Suprapubic skin (tissue), 4 donors: ENCODE results near the gene ARHGAP40. TPM values are rescaled to one million over a fixed set of nuclear protein-coding genes. Genes with fewer than 3 reads are reported as not detected.

ENCODE experiments used
- DNase-seq, 2 donors: peaks; one replicate each; pipeline ENCODE4 v3.0.0-alpha.2; 2019; ENCODE audit warnings: low spot score in 2 of 2
- H3K27ac ChIP-seq: fragments of 200-600 bp; sonication (generic); one replicate; pipeline ENCODE4 v1.5.1; 2019
- H3K27me3 ChIP-seq: fragments of 200-600 bp; sonication (generic); one replicate; pipeline ENCODE4 v1.5.1; 2019
- H3K36me3 ChIP-seq: fragments of 200-600 bp; sonication (generic); one replicate; pipeline ENCODE4 v1.5.1; 2019
- H3K4me1 ChIP-seq: fragments of 200-600 bp; sonication (generic); one replicate; pipeline ENCODE4 v1.5.1; 2019
- H3K4me3 ChIP-seq: fragments of 200-600 bp; sonication (generic); one replicate; pipeline ENCODE4 v1.5.1; 2019; ENCODE audit warnings: mild to moderate bottlenecking
- H3K9me3 ChIP-seq: fragments of 200-600 bp; sonication (generic); one replicate; pipeline ENCODE4 v1.5.1; 2019
- EP300 ChIP-seq: sonication (generic); formaldehyde crosslinking; IDR thresholded peaks from one replicate; pipeline ENCODE4 v1.6.1; 2017; ENCODE audit warnings: antibody characterized with exemption
- POLR2A ChIP-seq, 2 donors: fragments of 450-650 bp; IDR thresholded peaks; one replicate each; pipeline ENCODE4 v1.6.1; 2017; ENCODE audit warnings: antibody characterized with exemption in 2 of 2, mild to moderate bottlenecking in 2 of 2, moderate library complexity in 2 of 2
- POLR2AphosphoS5 ChIP-seq, 3 donors: sonication (generic); formaldehyde crosslinking; IDR thresholded peaks; one replicate each; pipeline ENCODE4 v1.6.1; 2017; ENCODE audit warnings: antibody characterized with exemption in 3 of 3
- WGBS: methylation state at CpG from one replicate; pipeline ENCODE4 v1.1.5; 2018; 5-methylcytosine and 5-hydroxymethylcytosine counted together
- total RNA-seq, 4 donors: library from RNA; depleted of rRNA; stranded (reverse); fragments of >200 nt; gene quantifications; one replicate each; pipeline ENCODE4 v1.1.0, GENCODE V29; 2016
- TF ChIP-seq, protein P1 (sequence below), 2 donors: fragments of 200-600 bp in 1 of 2; fragments of 450-650 bp in 1 of 2; sonication (generic) in 1 of 2; IDR thresholded peaks; one replicate each; pipeline ENCODE4 v1.5.1; 2016 to 2019; ENCODE audit warnings: antibody characterized with exemption in 2 of 2, mild to moderate bottlenecking in 1 of 2, moderate library complexity in 1 of 2

Gene ARHGAP40
- total RNA-seq, 4 donors from 2014 or later: 30.2 to 139 (median 74.5) TPM

DNA sequence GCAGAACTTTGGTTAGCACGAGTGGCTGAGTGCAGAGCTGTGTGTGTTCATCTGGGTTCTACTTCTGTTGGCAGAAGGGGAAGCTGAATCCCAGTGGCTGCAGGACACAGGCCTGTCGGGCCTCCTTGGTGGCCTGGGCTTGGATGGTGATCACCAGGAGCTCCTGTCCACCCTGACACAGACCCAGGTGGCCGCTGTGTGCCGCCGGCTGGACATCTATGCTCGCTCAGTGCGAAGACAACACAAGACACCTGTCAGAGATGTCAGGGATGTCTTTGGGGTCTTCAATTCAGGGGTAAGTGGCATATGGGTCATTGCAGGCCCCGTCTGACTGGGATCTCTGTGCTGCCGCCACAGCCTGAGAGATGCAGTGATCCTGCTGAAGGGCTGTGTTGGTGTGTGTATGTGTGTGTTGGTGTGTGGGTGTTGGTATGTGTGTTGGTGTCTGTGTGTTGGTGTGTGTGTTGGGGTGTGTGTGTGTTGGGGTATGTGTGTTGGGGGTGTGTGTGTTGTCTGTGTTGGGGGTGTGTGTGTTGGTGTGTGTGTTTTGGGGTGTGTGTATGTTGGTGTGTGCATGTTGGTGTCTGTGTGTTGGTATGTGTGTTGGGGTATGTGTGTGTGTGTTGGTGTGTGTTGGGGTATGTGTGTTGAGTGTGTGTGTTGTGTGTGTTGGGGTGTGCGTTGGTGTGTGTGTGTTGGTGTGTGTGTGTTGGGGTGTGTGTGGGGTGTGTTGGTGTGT lies 25.5 kb downstream of the ARHGAP40 start:
- TF ChIP-seq POLR2A (IDR thresholded peaks at IDR 0.05): no peak
- no peak for TF ChIP-seq EP300
- no peak for TF ChIP-seq POLR2AphosphoS5 (IDR thresholded peaks at IDR 0.05)
- TF ChIP-seq, protein P1, sequence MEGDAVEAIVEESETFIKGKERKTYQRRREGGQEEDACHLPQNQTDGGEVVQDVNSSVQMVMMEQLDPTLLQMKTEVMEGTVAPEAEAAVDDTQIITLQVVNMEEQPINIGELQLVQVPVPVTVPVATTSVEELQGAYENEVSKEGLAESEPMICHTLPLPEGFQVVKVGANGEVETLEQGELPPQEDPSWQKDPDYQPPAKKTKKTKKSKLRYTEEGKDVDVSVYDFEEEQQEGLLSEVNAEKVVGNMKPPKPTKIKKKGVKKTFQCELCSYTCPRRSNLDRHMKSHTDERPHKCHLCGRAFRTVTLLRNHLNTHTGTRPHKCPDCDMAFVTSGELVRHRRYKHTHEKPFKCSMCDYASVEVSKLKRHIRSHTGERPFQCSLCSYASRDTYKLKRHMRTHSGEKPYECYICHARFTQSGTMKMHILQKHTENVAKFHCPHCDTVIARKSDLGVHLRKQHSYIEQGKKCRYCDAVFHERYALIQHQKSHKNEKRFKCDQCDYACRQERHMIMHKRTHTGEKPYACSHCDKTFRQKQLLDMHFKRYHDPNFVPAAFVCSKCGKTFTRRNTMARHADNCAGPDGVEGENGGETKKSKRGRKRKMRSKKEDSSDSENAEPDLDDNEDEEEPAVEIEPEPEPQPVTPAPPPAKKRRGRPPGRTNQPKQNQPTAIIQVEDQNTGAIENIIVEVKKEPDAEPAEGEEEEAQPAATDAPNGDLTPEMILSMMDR (IDR thresholded peaks at IDR 0.05): no peak
- Histone ChIP-seq H3K27me3 (peaks cover 5% of the 10 kb centered on the region), H3K27ac (no peak overlapping the region), H3K4me3 (no peak overlapping the region), H3K4me1 (no peaks in the 10 kb centered on the region), H3K9me3 (no peaks in the 10 kb centered on the region), H3K36me3 (no peaks in the 10 kb centered on the region)
- WGBS: 78% methylated on average over 3 of the region's 10 CpGs
- no peak for DNase-seq

DNA sequence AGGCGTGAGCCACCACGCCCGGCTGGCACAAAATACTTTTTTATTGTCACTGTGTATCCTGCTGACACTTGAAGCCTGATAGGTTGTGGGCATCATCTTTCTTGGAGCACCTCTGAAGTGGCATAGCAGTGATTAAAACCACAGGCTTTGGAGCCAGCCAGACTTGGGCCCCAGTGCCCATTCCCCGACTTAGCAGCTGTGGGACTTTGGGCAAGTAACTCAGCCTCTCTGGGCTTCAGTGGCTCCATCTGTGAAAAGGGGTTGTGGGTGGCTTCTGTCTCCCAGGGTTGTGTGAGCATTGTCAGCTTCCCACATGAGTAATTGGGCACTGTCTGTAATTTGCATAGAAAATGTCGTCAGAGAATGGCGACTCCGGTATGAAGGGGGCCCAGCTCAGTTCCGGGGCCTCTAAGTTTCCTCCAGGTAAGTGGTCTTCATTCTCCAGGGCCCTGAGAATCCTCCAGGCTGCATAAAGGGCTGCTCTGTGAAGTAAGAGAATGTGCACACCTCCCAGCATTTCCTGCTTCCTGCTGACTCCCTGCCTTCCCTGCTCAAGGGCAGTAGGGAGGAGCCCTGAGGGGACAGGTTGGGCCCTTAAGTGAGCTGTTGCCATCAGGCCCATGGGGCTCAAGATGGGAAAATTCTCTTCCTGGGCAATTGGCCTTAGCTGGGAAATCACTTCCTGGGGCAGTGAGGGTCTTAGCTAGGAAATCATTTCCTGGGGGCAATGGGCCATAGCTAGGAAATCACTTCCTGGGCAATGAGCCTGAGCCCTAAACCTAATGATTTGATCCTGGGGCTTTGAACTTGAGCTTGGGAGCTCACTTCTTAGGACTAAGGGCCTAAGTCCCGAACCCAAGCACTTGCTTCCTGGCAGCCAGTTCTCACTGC lies 27.2 kb downstream of the ARHGAP40 start:
- H3K9me3 ChIP-seq: no peaks in the 10 kb centered on the region
- no peaks in the 10 kb centered on the region for H3K36me3 ChIP-seq
- 77% methylated on average over 9 of the region's 9 CpGs for WGBS
- H3K4me3 ChIP-seq: no peak overlapping the region
- no peak overlapping the region for H3K27ac ChIP-seq
- no peak for DNase-seq
- peaks cover 3% of the 10 kb centered on the region for H3K4me1 ChIP-seq
- peaks cover 9% of the 10 kb centered on the region for H3K27me3 ChIP-seq
- TF ChIP-seq, protein P1 (IDR thresholded peaks at IDR 0.05): no peak
- TF ChIP-seq EP300 (no peak), POLR2AphosphoS5 (IDR thresholded peaks at IDR 0.05) (no peak), POLR2A (IDR thresholded peaks at IDR 0.05) (no peak)

DNA sequence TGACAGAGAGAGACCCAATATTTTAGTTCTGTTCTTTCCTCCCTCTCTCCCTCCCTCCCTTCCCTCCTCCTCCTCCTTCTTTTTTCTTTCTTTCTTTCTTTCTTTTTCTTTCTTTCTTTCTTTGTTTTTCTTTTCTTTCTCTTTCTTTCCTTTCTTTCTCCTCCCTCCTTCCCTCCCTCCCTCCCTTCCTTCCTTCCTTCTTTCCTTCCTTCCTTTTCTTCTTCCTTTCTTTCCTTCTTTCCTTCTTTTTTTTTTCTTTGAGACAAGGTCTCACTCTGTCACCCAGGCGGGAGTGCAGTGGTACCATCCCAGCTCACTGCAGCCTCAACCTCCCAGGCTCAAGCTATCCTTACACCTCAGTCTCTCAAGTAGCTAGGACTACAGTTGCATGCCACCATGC lies 28.4 kb downstream of the ARHGAP40 start:
- Histone ChIP-seq H3K4me3 (no peak overlapping the region), H3K4me1 (peaks cover 3% of the 10 kb centered on the region), H3K27me3 (peaks cover 20% of the 10 kb centered on the region), H3K27ac (no peak overlapping the region), H3K9me3 (no peaks in the 10 kb centered on the region), H3K36me3 (no peaks in the 10 kb centered on the region)
- DNase-seq: no peak
- TF ChIP-seq EP300 (no peak), POLR2A (IDR thresholded peaks at IDR 0.05) (no peak), POLR2AphosphoS5 (IDR thresholded peaks at IDR 0.05) (no peak)
- TF ChIP-seq, protein P1 (IDR thresholded peaks at IDR 0.05): no peak
- 94% methylated on average over 1 of the region's 1 CpG for WGBS

DNA sequence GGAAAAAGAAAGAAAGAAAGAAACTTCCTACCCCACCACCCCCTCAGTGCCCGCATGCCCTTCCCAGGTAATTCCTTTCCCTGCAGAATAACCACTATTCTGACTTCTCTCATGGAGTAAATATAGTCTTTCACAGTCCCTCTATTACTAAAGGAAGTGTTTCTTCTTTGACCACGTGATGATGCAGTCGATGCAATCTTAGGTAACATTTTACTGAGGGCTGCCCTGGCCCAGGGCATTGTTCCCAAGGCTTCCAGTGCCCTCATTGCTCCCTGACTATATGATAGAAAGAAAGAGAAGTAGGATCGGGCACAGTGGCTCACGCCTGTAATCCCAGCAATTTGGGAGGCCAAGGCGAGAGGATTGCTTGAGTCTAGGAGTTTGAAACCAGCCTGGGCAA lies 29.1 kb downstream of the ARHGAP40 start:
- 74% methylated on average over 6 of the region's 6 CpGs for WGBS
- DNase-seq: no peak
- Histone ChIP-seq H3K9me3 (no peaks in the 10 kb centered on the region), H3K27ac (no peak overlapping the region), H3K27me3 (peaks cover 21% of the 10 kb centered on the region), H3K36me3 (no peaks in the 10 kb centered on the region), H3K4me1 (peaks cover 3% of the 10 kb centered on the region), H3K4me3 (no peak overlapping the region)
- TF ChIP-seq POLR2AphosphoS5 (IDR thresholded peaks at IDR 0.05) (no peak), POLR2A (IDR thresholded peaks at IDR 0.05) (no peak), EP300 (no peak)
- TF ChIP-seq, protein P1 (IDR thresholded peaks at IDR 0.05): no peak
